LoVo (cell line): ENCODE measurements around the gene DPH6.

ENCODE experiments used
- DNase-seq: peaks from one replicate; pipeline ENCODE4 v3.0.0-alpha.2; 2016; ENCODE audit warnings: low spot score

Gene DPH6

DNA sequence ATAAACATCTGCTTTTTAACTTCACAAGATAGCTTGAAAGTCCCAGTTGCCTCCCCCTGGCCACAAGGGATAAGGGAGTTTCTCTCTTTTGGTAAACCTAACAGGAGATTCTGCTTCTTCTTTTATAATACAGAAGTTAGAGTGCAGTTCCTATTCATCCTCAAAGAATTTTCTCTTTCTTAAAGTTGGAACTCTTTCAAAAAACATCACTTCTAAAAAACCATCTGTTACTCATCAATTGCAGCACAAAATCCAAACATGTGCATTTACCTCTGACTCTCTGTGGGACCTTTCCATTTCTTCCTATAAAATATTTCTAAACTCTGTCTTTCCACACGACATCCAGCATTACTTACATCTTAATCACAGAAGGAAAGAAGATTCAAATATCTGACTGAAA lies 5.1 kb downstream of the DPH6 start:
- DNase-seq: no peak

DNA sequence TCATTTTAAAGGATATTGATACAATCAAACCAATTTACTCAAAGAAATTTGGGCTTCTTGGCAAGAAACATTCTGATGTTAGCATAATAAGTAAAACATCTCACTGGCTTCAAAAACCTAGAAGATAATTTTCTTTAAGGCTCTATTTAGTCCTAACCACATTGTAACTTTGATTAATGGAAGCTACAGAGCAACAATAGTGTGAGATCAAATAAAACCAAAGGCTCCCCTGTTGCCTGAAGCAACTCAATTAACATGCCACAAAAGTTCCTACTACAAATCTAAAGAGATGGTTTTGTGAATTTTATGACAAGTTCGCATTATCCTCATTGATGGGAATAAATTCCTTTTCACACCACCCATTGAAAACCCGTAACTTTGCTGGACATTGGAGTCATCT lies 5.9 kb downstream of the DPH6 start:
- DNase-seq: no peak

DNA sequence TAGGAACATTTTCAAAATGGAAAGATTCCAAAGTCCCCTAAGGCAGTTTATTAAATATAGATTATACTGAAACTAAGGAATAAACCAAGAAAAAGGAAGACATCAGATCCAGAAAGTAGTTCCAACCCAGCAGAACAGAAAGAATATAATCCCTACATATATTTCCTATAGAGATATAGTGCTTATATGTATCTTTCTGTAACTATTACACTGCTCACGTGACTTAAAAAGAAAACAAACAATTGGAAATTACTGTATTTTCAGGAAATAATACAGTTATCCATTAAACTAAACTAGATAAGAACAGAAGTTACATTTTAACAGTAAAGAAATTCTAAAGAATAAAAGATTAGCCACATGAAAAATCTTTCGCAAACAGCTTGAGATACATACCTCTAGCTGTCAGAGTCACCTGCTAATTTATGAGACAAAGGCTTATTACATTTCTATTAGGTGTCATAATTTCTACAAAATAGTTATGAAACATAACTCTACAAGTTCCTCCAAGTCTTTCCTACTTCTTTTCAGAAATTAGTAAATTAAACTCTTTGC lies 10.5 kb downstream of the DPH6 start:
- no peak for DNase-seq

DNA sequence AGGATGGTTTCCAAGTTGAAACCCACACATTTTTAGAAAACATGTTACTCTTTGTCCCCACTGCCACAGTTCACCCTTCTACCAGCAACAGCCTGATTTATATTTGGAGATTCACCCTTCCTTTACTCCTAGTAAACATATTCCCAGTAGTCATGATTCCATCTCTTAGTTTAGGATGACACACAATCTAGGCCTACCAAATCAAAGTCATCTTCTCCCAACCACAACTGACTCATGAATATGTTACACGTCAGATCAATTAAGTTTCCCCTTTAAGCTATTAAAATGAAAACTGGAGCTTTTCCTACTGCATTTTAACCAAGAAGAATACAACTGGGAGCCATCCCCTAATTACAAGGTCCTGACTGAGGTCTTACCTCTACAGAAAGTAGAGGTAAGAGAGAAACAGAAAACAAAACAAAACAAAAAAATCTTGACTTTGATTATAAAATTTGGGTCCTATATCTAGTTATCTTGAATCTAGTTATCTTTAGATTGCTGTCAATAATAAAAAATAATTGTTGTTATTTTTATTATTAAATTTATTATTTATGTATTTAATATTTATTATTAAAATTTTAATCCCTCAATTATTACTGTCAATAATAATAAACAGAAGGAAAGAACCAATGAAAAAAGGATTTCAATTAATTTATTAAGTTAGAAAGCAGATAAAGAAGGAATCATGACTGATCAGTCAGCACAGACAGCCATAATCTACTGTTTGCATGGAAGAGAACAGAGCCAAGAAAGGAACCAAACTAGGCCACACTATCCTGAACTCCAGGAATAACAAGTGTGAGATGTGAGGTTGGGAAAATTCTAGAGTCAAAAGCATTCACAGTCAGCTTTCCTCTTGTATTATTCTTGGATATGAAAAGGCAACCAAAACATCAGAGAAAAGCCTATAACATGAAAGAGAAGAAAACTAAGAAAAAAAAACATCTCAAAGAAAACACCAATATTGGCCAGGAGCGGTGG lies 12.5 kb downstream of the DPH6 start:
- no peak for DNase-seq

- no peak for DNase-seq
Observed at GRCh38 chr15:35530698-35531097, 15.3 kb downstream of the DPH6 start.

DNA sequence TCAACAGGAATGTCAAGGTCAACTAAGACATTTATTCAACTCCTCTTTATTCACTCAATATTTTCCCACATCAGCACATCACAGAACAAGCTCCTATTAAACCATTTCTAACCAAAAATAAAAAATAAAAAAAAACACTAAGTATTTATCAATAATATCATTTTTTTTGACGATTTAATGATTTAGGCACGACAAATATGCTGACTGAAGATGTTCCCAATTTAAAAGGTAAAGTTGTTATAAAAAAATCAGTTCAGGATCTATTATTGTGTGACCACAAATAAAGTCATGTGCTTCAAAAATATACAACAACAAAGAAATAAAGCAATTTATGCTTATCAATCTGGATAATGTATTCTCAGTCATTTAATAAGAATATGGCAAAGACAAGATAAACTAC lies 16.2 kb downstream of the DPH6 start:
- DNase-seq: no peak

GRCh38 chr15:35522061-35522460 lies 23.9 kb downstream of the DPH6 start:
- DNase-seq: no peak

GRCh38 chr15:35519541-35520149 lies 26.3 kb downstream of the DPH6 start:
- peak; percentile 55 for DNase-seq

DNA sequence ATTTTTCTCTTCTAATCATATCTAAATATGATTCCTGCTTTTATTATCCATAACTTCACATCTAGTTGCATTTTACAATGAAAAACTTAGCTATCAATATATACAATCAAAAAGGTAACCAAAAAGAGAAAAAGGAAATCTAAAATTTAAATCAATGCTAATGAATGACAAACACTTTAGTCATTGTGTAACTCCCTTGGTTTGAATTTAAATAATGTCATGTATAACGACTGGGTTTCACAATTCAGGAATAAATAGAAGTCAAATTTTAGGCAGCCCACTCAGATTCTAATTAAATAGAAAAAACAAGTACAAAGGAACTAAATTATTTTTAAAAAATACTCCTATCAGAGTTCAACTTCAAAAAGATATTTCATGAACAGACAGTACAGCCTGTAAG lies 26.9 kb downstream of the DPH6 start:
- DNase-seq: no peak

DNA sequence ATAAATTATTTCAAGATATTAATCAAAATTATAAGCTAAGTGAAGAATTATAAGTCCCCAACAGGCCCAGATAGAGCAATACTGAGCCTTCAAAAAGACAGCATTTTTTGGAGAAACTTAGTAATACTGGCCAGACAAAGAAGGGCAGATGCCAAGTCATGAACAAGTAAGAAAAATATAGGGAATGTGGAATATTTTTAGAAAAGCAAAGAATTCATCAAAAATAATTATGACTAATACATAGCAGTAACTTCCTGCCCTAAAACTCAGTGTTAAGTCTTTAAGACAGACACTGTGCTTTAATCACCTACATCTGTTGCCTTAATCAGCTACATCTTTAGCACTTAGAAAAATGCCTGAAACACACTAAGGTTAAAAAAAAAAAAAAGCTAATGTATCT lies 31.2 kb downstream of the DPH6 start:
- DNase-seq: no peak

GRCh38 chr15:35507932-35508638 lies 37.9 kb downstream of the DPH6 start:
- no peak for DNase-seq

GRCh38 chr15:35506272-35506870 lies 39.6 kb downstream of the DPH6 start:
- DNase-seq: no peak

DNA sequence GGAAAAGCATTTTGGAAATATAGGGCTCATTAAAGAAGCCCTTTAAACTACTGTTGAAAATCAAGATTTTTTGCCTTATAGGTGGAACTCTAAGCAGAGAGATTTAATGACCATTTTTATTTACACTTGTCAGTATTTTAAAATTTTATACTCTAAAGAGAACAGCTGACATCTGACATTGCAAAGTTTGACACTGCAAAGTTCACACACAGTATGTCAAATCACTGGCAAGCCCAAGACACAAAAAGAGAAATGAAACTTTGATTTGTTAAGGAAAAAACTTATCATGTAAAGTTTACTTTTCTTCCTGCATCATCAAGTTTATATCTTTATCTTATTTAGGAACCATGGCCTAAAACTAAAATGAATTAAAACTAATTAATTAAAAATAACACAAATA lies 40.2 kb downstream of the DPH6 start:
- DNase-seq: no peak

- no peak for DNase-seq
Observed at GRCh38 chr15:35505141-35505540, 40.8 kb downstream of the DPH6 start.

DNA sequence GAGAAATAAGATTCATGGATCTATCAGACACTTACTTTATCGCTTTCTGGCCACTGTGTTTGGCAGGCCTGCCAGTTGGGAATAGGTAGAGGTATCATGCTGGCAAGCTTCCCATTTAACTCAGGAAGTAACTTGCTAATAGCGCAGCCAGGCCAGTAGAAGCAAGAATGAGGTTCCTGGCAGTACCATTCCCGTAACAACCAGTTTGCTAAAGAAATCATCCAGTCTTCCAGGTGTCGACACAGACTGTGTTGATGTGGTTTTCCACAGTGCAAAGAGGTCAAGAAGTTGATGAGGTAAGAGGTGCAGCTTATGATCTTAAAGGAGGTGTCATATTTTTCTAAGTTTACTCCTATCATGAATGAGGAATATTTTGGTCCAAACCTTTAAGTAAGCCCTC lies 46.2 kb downstream of the DPH6 start:
- no peak for DNase-seq

DNA sequence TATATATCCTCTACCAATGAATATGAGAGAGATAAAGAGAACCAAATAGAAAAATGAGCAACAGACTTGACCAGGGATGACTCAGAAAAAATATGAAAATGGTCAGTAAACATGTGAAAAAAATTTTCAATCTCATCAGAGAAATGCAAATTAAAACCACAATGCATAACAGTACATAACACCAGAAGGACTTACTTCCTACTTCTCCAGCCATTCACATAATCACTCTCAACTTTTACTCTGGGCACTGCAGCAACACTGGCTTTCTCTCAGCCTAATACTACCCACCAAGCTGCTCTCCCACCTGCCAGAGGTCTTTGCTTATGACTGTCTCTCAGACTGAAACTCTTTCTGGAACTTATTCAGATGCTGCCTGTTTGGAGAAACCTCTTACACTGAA lies 49.4 kb downstream of the DPH6 start:
- DNase-seq: no peak

GRCh38 chr15:35495080-35495479 lies 50.9 kb downstream of the DPH6 start:
- no peak for DNase-seq

GRCh38 chr15:35491999-35492398 lies 54.0 kb downstream of the DPH6 start:
- DNase-seq: peak; percentile 46

GRCh38 chr15:35491173-35491572 lies 54.8 kb downstream of the DPH6 start:
- no peak for DNase-seq

DNA sequence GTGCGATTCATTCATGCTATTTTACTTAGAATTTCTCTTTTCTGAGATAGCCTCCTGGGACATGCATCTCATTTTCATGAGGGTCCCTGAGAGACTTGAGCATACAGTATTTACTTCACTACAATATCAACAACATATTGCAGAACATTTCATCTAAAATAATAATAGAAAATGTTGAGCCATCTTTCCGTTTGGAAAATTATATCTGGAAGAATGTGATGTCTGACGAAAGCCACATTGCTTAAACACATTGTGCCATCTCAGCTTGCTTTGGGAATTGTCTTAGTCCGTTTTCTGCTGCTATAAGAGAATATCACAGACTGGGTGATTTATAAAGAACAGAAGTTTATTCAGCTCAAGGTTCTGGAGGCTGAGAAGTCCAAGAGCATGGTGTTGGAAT lies 55.5 kb downstream of the DPH6 start:
- DNase-seq: no peak

DNA sequence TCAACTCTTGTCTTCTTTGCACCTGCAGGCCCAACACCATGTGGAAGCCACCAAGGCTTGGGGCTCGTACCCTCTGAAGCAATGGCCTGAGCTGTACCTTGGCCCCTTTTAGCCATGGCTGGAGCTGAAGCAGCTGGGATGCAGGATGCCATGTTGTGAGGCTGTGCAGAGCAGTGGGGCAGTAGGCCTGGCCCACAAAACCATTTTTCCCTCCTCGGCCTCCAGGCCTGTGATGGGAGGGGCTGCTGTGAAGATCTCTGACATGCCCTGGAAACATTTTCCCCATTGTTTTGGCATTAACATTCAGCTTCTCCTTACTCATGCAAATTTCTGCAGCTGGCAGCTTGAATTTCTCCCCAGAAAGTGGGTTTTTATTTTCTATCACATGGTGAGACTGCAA lies 58.5 kb downstream of the DPH6 start:
- DNase-seq: no peak

- DNase-seq: no peak
Observed at GRCh38 chr15:35486296-35486695, 59.7 kb downstream of the DPH6 start.
